AG10803 (cell line): ENCODE measurements around the gene SIX2.

Experiments
- DNase-seq: peaks from one replicate; pipeline ENCODE4 v3.0.0; 2010; ENCODE audit warnings: low read depth
- H3K4me3 ChIP-seq: 2 replicates; pipeline ENCODE4 v1.5.1; 2011; ENCODE audit warnings: mild to moderate bottlenecking, low read length, control low read depth
- CTCF ChIP-seq: conservative IDR thresholded peaks from 2 replicates; pipeline ENCODE4 v1.5.1; 2011; ENCODE audit warnings: mild to moderate bottlenecking, low read length, control low read depth, inconsistent platforms

SIX2 gene

GRCh38 chr2:45033302-45033701 lies 24.1 kb upstream of the SIX2 start:
- TF ChIP-seq CTCF, result no peak
- no peak overlapping the region for H3K4me3 ChIP-seq
- no peak for DNase-seq

DNA sequence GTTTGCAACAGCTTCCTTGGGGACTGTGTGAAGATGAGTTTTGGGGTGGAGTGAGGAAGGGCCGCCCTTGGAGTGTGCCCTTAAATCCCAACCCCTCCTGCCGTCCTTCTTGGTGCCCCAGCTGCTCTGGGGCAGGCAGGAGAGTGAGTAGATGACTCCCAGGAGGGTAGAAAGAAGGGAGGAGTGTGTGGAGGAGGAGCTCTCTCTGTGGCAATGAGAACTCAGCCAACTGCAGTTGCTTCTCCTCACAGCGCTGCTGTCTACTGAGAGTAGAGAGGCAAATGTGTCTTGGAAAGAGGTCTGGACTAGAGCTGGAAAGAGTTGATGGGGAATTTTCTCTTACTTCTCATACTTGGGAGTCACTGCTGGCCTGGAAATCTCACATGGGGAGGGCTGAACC lies 21.8 kb upstream of the SIX2 start:
- no peak for TF ChIP-seq CTCF
- no peak for DNase-seq
- H3K4me3 ChIP-seq, result no peak overlapping the region

DNA sequence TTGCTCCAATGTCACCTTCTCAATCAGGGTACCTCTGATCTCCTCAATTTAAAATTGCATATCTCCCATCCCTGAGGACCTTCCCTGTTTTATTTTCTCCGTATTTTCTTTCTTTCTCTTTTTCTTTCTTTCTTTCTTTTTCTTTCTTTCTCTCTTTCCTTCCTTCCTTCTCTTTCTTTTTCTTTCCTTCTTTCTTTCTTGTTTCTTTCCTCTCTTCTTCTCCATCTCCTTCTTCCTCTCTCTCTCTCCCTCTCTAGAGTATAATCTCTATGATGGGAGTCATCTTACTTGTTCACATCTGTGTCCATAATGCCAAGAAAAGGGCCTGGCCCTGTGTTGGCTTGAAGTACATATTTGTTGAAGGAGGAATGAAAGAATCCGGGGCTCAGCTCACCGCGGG lies 21.3 kb upstream of the SIX2 start:
- DNase-seq, result no peak
- no peak for TF ChIP-seq CTCF
- H3K4me3 ChIP-seq, result no peak overlapping the region

- peak; percentile 15 for DNase-seq
- no peak overlapping the region for H3K4me3 ChIP-seq
- no peak for TF ChIP-seq CTCF
Measured at GRCh38 chr2:45029215-45029614, 20.0 kb upstream of the SIX2 start.

- DNase-seq, result no peak
- TF ChIP-seq CTCF, result no peak
Measured at GRCh38 chr2:45028276-45028675, 19.0 kb upstream of the SIX2 start.

GRCh38 chr2:45026924-45027450 lies 17.7 kb upstream of the SIX2 start:
- no peak for TF ChIP-seq CTCF
- no peak for DNase-seq
- no peak overlapping the region for H3K4me3 ChIP-seq

More at GRCh38 chr2:45028276-45028675, 19.0 kb upstream of the SIX2 start:
- no peak overlapping the region for H3K4me3 ChIP-seq

GRCh38 chr2:45024600-45025291 lies 15.5 kb upstream of the SIX2 start:
- peak; percentile 31 for TF ChIP-seq CTCF
- peak; percentile 90 for DNase-seq

More at GRCh38 chr2:45024600-45025291, 15.5 kb upstream of the SIX2 start:
- no peak overlapping the region for H3K4me3 ChIP-seq
